SJCRH30 (cell line): ENCODE measurements around the gene ARHGAP31. TPM values are rescaled to one million over a fixed set of nuclear protein-coding genes. Genes with fewer than 3 reads are reported as not detected.
"Not testable (repeated sequence)": the region's sequence is repeated elsewhere in the genome, so short reads cannot be mapped to it uniquely, and the experiment has no call there.

ENCODE experiments used
- DNase-seq, 2 experiments: peaks; one replicate each; pipeline ENCODE4 v3.0.0-alpha.2; 2015 to 2020
- H3K27ac ChIP-seq: fragments of 250-450 bp; sonication (Bioruptor Pico); 2 replicates; pipeline ENCODE4 v1.5.1; 2020; ENCODE audit warnings: mild to moderate bottlenecking, moderate library complexity
- H3K27me3 ChIP-seq: fragments of 250-450 bp; sonication (Bioruptor Pico); 2 replicates; pipeline ENCODE4 v1.5.1; 2020; ENCODE audit warnings: mild to moderate bottlenecking, moderate library complexity
- H3K36me3 ChIP-seq: fragments of 250-450 bp; sonication (Bioruptor Pico); 2 replicates; pipeline ENCODE4 v1.5.1; 2020; ENCODE audit warnings: mild to moderate bottlenecking, moderate library complexity
- H3K4me1 ChIP-seq: fragments of 250-450 bp; sonication (Bioruptor Pico); 2 replicates; pipeline ENCODE4 v1.5.1; 2020; ENCODE audit warnings: mild to moderate bottlenecking, moderate library complexity
- H3K4me3 ChIP-seq: fragments of 250-450 bp; sonication (Bioruptor Pico); 2 replicates; pipeline ENCODE4 v1.5.1; 2020; ENCODE audit warnings: mild to moderate bottlenecking, moderate library complexity
- H3K9me3 ChIP-seq: fragments of 250-450 bp; sonication (Bioruptor Pico); replicated peaks from 2 replicates; pipeline ENCODE4 v1.5.1; 2020; ENCODE audit warnings: mild to moderate bottlenecking, moderate library complexity
- total RNA-seq: library from RNA; depleted of rRNA; stranded (reverse); fragments of >200 nt; shearing (Covaris generic); gene quantifications from 2 replicates; pipeline ENCODE4 v1.2.3, GENCODE V29; 2014

ARHGAP31 gene
- total RNA-seq, 1 experiment from 2014 or later: 7.9 TPM

DNA sequence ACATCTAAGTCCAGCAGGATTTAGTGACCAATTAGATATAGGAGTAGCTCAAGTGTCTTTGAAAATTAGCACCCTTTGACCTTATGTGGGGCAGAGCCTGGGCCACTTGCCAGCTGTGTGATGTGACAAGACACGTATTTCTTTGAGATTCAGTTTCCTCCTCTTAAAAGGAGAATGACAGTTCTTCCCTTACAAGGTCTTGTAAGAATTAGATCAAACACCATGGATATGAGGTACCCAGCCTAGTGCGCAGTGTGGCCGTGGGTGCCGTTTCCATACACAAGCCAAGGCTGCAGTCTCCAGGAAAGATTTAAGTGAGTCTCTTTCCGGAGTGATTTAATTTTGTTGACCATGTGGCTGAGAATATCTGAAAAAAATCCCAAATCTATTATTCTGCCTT is 46.3 kb downstream of the ARHGAP31 start:
- Histone ChIP-seq H3K27me3 (no peaks in the 10 kb centered on the region), H3K36me3 (peaks cover 8% of the 10 kb centered on the region), H3K4me1 (peaks cover 17% of the 10 kb centered on the region), H3K9me3 (peaks cover 7% of the 10 kb centered on the region), H3K4me3 (no peak overlapping the region), H3K27ac (no peak overlapping the region)
- DNase-seq: no peak

DNA sequence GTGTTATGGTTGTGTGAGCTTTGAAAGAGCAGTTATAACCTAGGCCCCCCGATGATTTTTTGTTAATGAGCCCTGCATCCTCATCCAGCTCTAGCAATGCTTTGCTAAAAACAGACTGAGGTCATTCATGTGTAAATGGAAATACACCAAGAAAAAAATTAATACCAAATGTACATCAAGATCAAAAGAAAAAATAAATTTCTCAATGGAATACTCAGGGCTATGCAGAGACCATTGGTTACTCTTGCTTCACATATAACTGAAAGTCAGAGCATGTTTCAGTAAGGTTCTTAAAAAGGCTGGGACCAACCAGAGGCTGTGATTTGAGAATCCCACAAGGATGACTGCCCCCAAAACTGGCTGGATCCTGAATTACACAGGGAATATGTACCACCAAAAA is 48.0 kb downstream of the ARHGAP31 start:
- H3K27ac ChIP-seq: no peak overlapping the region
- H3K4me3 ChIP-seq: no peak overlapping the region
- H3K36me3 ChIP-seq: peaks cover 2% of the 10 kb centered on the region; the same call in 1 of the 2 replicates
- no peak for DNase-seq
- no peaks in the 10 kb centered on the region for H3K27me3 ChIP-seq
- no peaks in the 10 kb centered on the region; the same call in 1 of the 2 replicates for H3K9me3 ChIP-seq
- peaks cover 32% of the 10 kb centered on the region for H3K4me1 ChIP-seq

DNA sequence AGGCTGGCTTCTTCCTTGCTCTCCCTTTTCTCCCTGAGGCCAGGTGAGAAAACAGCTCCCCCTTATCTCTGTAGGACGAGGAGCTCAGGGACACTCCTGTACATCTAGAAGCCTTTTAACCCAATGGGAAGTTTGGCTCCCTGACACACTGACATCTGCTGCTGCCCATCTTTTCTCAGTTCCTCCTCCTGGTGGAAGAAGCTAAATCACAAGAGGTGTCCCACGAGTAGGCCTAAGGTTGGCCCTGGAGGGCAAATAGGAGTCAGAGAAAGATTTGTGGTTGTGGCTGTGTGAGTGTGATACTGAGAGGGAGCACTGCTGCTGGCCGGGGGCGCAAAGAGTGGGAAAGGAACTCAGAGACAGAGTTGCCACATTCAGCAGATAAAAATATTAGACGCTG is 49.5 kb downstream of the ARHGAP31 start:
- DNase-seq: peak; percentile 74 to 87
- H3K36me3 ChIP-seq: no peaks in the 10 kb centered on the region
- H3K4me3 ChIP-seq: no peak overlapping the region
- no peaks in the 10 kb centered on the region for H3K9me3 ChIP-seq
- peak overlapping the region; percentile 18; the same call in 1 of the 2 replicates for H3K27ac ChIP-seq
- H3K4me1 ChIP-seq: peaks cover 35% of the 10 kb centered on the region
- H3K27me3 ChIP-seq: no peaks in the 10 kb centered on the region

DNA sequence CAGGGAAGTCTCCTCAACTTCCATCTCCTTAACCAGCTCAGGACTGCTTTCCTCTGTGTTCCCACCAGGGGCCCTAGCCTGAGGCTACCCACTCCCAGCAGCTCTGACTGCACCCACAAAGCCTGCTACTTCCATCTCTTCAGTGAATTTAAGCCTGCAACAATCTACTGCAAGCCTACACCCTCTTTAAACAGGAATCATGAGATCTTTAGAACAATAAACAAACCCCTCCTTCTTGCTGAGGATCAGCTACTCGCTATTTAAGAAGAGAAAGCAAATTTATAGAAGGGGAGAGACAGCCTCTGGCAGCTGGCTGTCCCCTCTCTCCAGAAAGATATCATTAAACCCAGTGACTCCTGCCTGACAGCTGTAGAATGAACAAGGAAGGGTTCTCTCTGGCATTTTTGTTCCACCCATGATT is 51.9 kb downstream of the ARHGAP31 start:
- H3K27me3 ChIP-seq: no peaks in the 10 kb centered on the region
- peak overlapping the region; percentile 54 for H3K27ac ChIP-seq
- no peaks in the 10 kb centered on the region for H3K36me3 ChIP-seq
- peak; percentile 79 to 90 for DNase-seq
- H3K4me1 ChIP-seq: peaks cover 48% of the 10 kb centered on the region
- no peak overlapping the region for H3K4me3 ChIP-seq
- H3K9me3 ChIP-seq: no peaks in the 10 kb centered on the region

DNA sequence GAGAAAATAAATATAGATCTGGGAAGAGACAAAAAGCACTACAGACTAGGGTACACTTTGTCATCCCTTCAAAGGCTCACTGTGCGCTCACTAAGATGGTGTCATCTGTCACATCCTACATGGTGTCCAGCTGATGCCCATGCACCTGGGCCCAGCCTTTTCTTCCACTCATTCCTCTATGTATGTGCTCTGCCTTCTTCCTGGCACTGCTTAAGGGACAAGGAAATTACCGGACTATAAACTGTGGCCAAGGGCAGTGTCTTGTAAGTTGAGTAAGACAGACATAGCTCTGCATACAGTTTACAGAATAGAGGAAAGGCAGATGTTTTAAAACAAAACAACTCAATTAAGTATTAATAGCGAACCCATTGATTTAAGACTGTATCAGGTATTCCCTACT is 52.9 kb downstream of the ARHGAP31 start:
- Histone ChIP-seq H3K9me3 (no peaks in the 10 kb centered on the region), H3K36me3 (no peaks in the 10 kb centered on the region), H3K27me3 (no peaks in the 10 kb centered on the region), H3K4me1 (peaks cover 48% of the 10 kb centered on the region), H3K27ac (peak overlapping the region; percentile 54), H3K4me3 (no peak overlapping the region)
- no peak for DNase-seq

DNA sequence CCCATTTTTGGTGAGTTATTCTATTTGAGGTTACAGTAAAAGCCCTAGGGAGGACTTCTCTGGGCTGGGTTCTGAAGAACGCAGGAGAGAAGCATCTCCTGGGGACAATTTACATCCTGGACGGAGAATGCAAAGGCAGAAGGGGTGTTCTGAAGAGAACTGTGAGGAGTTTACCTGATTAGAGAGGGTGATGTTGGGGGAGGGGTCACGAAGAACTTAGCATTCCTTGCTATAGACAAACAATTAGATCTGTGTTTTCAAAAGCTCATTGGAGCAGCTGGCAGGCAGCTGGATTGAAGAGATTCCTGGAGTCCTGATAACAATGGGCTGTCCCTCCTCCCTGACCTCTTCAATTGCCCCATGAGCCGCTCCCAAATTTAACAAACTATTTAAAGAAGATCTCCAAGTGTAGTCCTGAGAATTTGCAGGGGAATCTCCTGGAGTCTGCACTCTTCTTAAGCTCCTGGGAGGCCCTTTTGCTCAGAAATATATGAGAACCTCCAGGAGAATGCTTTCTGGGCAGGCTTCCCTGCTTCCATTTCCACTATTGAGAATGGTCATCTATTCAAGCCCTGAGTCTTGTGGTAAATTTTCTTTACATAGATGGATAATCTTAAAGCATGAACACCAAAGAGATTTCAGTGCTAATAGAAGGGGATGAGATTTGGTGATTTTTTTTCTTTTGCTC is 55.3 kb downstream of the ARHGAP31 start:
- peak; percentile 44 to 63 for DNase-seq
- H3K4me3 ChIP-seq: no peak overlapping the region
- H3K27me3 ChIP-seq: no peaks in the 10 kb centered on the region
- H3K36me3 ChIP-seq: no peaks in the 10 kb centered on the region
- H3K9me3 ChIP-seq: no peaks in the 10 kb centered on the region
- H3K4me1 ChIP-seq: peaks cover 36% of the 10 kb centered on the region
- peak overlapping the region; percentile 35 for H3K27ac ChIP-seq

DNA sequence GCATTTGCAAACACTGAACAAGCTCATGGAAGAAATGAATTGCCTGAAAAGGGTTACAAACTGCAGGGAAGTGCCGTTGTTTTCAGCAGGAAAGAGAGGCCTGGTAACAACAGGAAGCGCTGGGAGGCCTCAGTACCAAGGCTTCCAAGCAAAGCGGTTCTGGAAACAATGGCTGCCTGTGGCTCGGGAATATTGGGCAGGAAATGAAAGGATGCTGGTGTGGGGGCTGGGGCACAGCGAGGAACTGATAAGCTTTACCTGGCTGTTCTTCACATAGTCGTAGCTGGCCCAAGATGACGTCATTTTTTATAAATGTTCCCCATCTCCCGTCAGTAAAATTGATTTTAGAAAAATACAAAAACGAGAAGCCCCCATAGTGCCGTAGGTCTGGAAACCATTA is 55.9 kb downstream of the ARHGAP31 start:
- Histone ChIP-seq H3K9me3 (no peaks in the 10 kb centered on the region), H3K4me1 (peaks cover 35% of the 10 kb centered on the region), H3K27ac (peak overlapping the region; percentile 35), H3K27me3 (no peaks in the 10 kb centered on the region), H3K4me3 (no peak overlapping the region), H3K36me3 (no peaks in the 10 kb centered on the region)
- DNase-seq: no peak

DNA sequence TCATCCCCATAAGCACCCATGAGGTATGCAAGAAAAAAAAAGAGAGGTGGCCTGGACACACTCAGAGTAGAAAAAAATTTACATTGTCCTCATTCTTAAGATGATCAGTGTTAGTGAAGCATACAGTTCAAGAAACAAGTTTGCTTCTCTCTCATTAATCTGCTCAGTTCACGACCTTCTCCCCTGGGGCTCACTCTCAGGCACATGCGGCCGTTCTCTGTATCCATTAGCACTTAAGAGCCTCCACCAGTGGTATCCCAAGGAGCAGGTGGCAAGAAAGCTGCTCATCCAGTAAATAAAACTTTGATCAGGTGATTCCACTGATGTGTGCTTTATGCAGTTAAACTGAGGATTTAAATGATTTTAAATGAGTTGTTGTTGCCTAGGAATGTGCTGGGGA is 57.4 kb downstream of the ARHGAP31 start:
- no peak overlapping the region for H3K27ac ChIP-seq
- H3K27me3 ChIP-seq: no peaks in the 10 kb centered on the region
- H3K36me3 ChIP-seq: no peaks in the 10 kb centered on the region
- no peak for DNase-seq
- no peak overlapping the region for H3K4me3 ChIP-seq
- no peaks in the 10 kb centered on the region for H3K9me3 ChIP-seq
- peaks cover 23% of the 10 kb centered on the region for H3K4me1 ChIP-seq

DNA sequence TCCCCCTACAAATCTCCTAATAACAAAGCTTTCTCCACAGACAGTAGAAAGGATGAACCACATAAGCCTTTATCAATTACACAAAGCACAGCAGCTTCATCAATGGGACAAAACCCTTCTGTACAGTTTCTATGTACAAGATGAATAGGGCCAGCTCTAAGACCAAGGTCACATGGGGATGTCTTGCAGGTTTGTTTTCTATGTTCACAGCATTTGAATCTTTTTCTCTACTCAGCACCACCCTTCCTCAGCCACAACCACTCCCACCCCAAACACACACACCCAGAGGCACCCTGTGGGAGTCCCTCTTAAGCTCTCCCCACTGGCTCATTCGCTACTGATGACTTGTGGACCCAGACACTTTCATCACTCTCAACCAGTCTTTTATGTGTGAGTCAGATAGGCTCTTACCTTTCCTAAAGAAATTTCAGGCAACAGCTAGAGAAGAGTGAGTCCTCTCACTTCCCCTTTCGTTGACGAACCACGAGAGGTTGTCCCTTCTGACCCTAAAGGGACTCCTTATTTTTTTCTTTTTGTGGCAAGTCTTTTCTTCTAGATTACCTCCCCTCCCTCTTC is 57.9 kb downstream of the ARHGAP31 start:
- Histone ChIP-seq H3K27ac (no peak overlapping the region), H3K27me3 (no peaks in the 10 kb centered on the region), H3K36me3 (no peaks in the 10 kb centered on the region), H3K9me3 (no peaks in the 10 kb centered on the region), H3K4me3 (no peak overlapping the region), H3K4me1 (peaks cover 17% of the 10 kb centered on the region)
- no peak for DNase-seq

DNA sequence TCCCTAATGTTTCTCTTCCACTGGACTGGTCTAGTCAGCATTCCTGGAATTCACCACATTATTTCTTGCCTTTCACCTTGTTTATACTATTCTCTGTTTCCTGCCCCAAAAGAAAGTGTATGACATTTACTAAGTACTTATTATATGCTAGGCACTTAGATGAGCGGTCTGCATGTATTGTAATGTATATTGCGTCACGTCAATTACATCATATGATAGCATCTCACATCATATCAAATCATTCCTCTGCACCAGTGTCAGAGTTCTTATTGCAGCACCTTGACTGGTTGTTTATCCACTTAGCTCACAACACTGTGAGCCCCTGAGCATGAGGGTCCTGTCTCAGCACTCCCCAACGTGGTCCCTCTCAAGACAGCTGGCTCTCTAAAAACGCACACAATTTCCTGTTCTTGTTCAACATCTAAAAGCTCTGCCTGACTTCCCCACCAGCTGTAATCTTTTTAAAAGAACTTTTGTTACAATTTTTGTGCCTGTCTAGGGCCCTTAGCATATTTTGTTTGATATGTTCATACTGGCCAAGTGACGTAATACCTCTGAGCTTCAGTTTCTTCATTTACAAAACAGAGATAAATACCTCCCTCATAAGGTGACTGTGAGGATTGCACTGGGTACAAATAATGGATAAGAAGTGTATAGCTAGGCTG is 58.8 kb downstream of the ARHGAP31 start:
- DNase-seq: peak in 1 of 2 experiments; percentile 44
- Histone ChIP-seq H3K4me1 (peaks cover 14% of the 10 kb centered on the region), H3K27ac (no peak overlapping the region), H3K36me3 (no peaks in the 10 kb centered on the region), H3K27me3 (no peaks in the 10 kb centered on the region), H3K4me3 (no peak overlapping the region), H3K9me3 (no peaks in the 10 kb centered on the region)

DNA sequence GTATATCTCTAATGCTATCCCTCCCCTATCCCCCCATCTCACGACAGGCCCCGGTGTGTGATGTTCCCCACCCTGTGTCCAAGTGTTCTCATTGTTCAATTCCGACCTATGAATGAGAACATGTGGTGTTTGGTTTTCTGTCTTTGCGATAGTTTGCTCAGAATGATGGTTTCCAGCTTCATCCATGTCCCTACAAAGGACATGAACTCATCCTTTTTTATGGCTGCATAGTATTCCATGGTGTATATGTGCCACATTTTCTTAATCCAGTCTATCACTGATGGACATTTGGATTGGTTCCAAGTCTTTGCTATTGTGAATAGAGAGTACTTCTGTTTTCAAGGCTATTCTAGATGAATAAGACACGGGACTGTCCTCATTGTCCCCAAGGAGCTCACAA is 61.4 kb downstream of the ARHGAP31 start:
- not testable (repeated sequence) for H3K4me1 ChIP-seq, H3K36me3 ChIP-seq, H3K27ac ChIP-seq, H3K4me3 ChIP-seq, H3K27me3 ChIP-seq, DNase-seq, H3K9me3 ChIP-seq

DNA sequence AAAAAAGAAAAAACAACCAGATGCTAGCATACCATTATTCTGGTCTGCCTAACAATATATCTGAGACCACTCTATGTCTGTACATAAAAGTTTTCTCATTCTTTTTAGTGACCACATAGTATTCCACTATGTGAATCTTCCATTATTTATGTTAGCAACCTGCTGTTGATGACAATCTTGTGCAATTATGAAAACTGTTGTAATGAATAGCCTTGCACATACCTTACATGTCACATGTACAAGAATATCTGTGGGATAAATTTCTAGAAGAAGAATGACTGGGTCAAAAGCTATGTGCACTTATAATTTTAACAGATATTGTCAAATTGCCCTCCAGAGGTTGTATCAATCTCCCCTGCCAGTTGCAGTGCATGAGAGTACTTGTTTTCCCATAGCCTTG is 62.5 kb downstream of the ARHGAP31 start:
- Histone ChIP-seq H3K27ac (no peak overlapping the region), H3K9me3 (no peaks in the 10 kb centered on the region), H3K36me3 (no peaks in the 10 kb centered on the region), H3K27me3 (no peaks in the 10 kb centered on the region), H3K4me1 (no peaks in the 10 kb centered on the region; the same call in 1 of the 2 replicates), H3K4me3 (no peak overlapping the region)
- DNase-seq: no peak

DNA sequence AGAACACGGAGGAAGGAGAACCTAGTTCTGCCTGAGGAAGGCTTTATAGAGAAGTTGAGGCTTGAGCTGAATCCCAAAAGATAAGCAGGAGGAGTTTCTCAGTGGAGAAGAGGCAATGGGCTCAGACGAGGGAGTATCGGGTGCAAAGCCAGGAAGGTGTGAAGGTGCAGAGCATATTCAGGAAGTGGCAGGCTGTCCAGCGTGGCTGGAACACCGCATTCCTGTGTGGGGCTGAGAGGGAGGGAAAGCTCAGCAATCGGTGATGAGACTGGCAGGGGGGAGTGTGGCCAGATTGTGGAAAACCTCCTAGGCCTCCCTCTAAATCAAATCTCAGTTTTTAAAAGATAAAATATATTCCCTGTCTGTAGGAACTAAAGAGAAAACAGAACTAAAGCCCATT is 63.0 kb downstream of the ARHGAP31 start:
- no peak for DNase-seq
- H3K36me3 ChIP-seq: no peaks in the 10 kb centered on the region
- no peak overlapping the region for H3K4me3 ChIP-seq

DNA sequence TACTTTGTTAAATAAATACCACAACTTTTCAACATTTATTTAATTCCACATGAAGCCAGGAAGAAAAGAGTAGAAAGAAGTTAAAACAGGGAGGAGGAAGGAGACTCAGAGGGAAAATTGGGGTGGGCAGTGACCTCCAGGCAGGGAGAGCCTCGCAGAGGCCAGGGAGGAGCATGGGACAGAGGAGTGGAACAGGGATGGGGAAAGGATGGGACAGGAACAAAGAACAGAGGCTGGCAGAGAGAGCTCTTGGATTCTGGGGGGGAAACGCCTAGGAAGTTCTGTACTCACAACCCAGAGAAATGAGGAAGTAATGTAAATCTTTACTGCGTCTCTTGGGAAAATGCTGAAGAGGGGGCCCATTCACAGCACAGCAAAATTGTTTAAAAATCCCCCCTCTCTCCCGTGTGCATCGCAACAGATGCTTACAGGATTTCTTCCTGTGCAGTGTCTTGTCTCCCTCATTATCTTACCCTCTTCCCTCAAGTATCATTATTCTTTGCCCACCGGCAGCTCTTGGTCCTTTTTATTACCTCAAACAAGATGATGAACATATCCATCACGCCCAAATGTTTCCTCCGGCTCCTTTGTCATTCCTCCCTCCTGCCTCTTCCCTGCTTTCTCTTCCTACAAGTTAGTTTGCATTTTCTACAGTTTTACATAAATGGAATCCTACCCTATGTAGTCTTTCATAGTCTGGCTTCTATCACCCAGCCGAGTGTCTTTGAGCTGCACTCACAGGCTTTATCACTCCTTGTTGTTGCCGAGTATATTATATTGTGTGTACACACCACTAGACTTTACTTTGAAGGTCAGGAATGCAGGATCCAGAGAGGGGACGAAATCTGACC is 65.5 kb downstream of the ARHGAP31 start:
- H3K4me3 ChIP-seq: no peak overlapping the region
- H3K9me3 ChIP-seq: no peaks in the 10 kb centered on the region
- no peak overlapping the region for H3K27ac ChIP-seq
- no peak for DNase-seq
- no peaks in the 10 kb centered on the region for H3K36me3 ChIP-seq
- H3K4me1 ChIP-seq: no peaks in the 10 kb centered on the region
- H3K27me3 ChIP-seq: no peaks in the 10 kb centered on the region

More for the DNA sequence above, 63.0 kb downstream of the ARHGAP31 start:
- Histone ChIP-seq H3K9me3 (no peaks in the 10 kb centered on the region), H3K27me3 (no peaks in the 10 kb centered on the region), H3K27ac (no peak overlapping the region), H3K4me1 (no peaks in the 10 kb centered on the region; the same call in 1 of the 2 replicates)
